GM18505 (cell line): ENCODE measurements around the gene NUP50.

ENCODE experiments used
- ATAC-seq: cut with Tn5 transposase; IDR thresholded peaks from one replicate; pipeline ENCODE4 v1.9.1; 2021; ENCODE audit not compliant: unreplicated experiment
- POLR2A ChIP-seq: IDR thresholded peaks from 4 replicates; pipeline ENCODE4 v1.6.1; 2011; ENCODE audit warnings: borderline replicate concordance; ENCODE audit not compliant: insufficient read depth, insufficient read length; ENCODE audit errors: extremely low read depth

Gene NUP50

DNA sequence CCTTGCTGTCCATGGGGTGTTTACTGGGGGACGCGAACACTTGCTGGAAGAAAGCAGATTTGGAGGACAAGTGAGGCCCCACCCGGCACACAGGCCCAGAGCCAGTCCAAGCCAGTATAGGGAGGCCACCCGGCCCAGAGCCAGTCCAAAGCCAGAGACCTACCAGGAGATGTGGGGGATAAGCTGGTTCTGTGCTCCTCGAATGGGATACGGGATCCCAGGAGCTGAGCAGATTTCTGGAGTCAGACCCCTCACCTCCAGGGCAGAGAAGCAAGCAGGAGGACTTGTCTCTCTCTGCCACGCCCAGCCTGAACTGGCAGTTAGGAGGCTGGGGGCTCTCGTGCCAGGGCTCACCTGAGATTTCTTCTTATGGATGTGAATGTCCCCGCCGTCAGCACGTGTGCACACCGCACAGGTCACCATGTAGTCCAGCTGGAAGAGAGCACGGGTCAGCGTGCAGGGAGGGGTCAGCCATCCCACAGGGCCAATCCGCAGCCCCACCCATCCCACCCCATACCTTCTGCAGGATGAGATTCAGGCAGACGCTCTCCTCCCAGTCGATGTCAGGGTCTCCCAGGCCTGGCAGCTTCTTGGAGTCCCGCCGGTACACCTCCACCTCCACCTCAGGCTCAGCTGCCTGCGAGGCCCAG is 41.7 kb downstream of the NUP50 start:
- ATAC-seq: no peak

DNA sequence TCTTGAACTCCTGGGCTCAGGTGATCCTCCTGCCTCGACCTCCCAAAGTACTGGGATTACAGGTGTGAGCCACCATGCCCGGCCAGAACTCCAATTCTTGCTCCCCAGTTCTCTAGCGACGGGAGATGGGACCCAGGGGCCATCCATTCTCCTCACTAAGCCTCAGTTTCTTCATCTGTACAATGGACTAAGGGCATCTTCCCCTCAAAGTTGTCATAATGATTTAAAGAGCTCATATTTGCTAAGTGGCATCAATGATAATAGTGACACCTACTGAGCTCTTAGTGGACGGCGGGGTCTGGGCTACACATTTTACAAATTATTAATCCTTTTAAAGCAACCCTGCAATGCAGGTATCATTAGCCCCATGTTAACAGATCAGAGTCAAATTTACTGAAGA is 42.5 kb downstream of the NUP50 start:
- no peak for ATAC-seq
- no peak for TF ChIP-seq POLR2A

More for the DNA sequence above, 41.7 kb downstream of the NUP50 start:
- TF ChIP-seq POLR2A: no peak

GRCh38 chr22:45207533-45207932 is 43.8 kb downstream of the NUP50 start:
- no peak for ATAC-seq
- TF ChIP-seq POLR2A: no peak

- no peak for ATAC-seq
- TF ChIP-seq POLR2A: no peak
Measured at GRCh38 chr22:45207981-45208664, 44.4 kb downstream of the NUP50 start.

- TF ChIP-seq POLR2A: no peak
- ATAC-seq: no peak
Measured at GRCh38 chr22:45208696-45208992, 44.9 kb downstream of the NUP50 start.

GRCh38 chr22:45208993-45209838 is 45.5 kb downstream of the NUP50 start:
- TF ChIP-seq POLR2A: no peak
- ATAC-seq: no peak

DNA sequence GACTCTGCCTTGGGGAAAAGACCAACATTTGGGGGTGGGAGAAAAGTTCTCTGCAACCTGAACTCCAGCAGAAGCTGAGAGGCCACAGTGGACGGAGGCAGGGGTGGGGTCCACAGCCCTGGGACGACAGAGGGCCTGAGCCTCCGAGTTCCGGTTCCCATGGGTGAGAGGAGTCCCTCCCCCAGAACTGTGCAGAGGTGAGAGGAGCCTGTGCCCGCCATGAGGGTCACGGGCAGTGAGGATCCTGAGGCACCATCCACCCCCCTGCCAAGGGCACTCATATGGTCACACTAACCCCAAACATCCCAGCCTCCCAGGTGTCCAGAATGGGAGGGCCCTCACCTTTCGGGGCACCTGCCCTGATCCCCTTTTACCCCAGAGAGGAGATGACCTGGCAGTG is 46.4 kb downstream of the NUP50 start:
- no peak for TF ChIP-seq POLR2A
- no peak for ATAC-seq

GRCh38 chr22:45210577-45210976 is 46.9 kb downstream of the NUP50 start:
- TF ChIP-seq POLR2A: no peak
- no peak for ATAC-seq

DNA sequence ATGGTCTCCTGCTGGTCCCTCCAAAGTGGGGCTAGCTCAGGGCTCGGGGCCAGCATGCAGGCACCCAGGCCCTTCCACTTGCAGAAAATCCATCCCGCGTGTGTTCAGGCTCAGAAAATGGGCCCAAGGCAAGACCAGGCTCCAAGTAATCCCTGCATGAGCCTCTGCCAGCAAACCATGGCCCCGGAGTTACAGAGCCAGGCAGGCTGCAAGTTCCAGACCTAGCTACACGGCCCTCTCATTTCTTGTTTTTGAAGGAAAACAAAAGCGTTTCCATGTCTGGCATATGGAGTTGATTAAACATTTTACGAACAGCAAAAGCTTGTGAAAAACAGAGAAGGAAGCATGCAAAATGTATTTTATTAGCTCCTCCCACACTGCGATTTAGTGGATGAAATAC is 47.3 kb downstream of the NUP50 start:
- no peak for ATAC-seq
- TF ChIP-seq POLR2A: no peak

GRCh38 chr22:45211435-45211834 is 47.7 kb downstream of the NUP50 start:
- no peak for ATAC-seq
- TF ChIP-seq POLR2A: no peak

DNA sequence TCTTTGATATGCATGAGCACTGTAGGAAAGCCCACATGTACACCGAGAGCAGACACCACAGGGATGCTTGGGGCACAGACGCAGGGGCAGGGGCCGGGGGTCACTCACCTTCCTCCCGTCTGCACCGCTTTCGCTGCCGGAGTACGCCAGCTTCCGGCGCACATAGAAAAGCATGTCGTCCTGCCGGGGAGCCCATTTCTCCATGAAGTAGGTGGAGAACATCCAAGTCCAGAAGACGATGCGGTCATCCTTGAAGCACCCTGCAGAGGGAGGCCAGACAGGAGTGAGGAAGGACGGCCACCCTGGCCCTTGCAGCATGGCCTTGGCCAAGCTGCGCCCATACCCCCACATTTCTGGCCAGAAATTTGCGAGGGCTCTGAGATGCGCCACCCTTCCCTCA is 48.1 kb downstream of the NUP50 start:
- ATAC-seq: no peak
- no peak for TF ChIP-seq POLR2A

DNA sequence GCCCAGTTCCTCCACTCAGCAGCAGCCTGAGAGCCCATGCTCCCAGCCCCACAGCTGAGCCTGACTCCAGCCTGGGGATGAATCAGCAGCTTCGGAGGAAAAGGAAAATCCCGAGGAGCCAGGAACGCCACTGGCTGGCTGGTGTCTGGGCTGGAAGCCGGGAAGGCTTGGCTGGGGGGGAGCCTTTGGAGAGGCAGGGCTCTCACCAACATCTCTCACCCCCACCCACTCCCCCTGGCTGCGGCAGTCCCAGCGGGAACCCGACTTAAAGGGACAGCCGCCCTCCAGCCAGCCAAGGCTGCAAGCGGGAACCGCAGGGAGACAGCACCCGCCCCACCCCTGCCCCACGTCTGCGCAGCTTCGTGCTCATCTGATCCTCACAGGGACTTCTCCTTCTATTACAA is 48.6 kb downstream of the NUP50 start:
- no peak for ATAC-seq
- TF ChIP-seq POLR2A: no peak

DNA sequence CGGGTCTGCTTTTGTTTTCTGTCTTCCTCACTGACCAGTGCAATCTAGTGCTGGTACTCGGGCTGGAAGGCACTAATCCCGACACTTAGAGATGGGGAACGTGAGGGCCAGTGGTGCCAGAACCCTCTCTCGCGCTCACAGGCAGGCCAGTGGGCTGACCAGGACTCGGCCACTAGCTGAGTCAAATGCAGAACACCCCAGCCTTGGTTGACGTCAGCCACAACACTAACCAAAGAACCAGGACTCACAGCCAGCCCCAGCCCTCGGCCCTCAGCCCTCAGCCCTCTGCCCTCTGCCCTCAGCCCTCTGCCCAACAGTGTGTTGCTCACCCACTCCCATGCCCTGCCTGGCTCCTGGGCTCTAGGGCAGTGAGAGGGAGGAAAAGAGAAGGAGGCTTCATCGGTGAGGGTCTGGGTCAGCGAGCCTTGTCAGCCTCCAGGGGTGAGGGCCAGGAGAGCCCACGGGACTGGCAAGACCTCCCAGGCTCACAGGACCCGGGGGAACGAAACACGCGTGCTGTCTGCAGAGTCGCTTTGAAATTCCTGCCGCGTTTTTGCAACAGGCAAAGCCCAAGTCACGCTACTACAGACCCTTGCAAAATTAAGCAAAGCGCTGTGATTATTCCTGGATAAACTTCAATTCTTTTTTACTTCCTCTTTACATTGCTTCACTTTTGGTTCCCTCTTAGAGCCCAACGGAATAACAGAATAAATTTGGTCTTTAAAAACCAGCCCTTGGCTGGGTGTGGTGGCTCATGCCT is 49.4 kb downstream of the NUP50 start:
- no peak for TF ChIP-seq POLR2A

GRCh38 chr22:45216133-45217003 is 52.6 kb downstream of the NUP50 start:
- no peak for TF ChIP-seq POLR2A
- ATAC-seq: no peak

More for the DNA sequence above, 49.4 kb downstream of the NUP50 start:
- ATAC-seq: no peak
